Colonic mucosa (tissue), 4 donors: ENCODE data around the gene AMN. TPM values are rescaled to one million over a fixed set of nuclear protein-coding genes. Genes with fewer than 3 reads are reported as not detected.

ENCODE experiments used
- DNase-seq: peaks from one replicate; pipeline ENCODE4 v3.0.0-alpha.2; 2020
- H3K27ac ChIP-seq: fragments of 200-600 bp; one replicate; pipeline ENCODE4 v1.8.0; 2021
- H3K27me3 ChIP-seq: fragments of 200-600 bp; one replicate; pipeline ENCODE4 v1.8.0; 2021
- H3K36me3 ChIP-seq: fragments of 200-600 bp; one replicate; pipeline ENCODE4 v1.8.0; 2021
- H3K4me1 ChIP-seq: fragments of 200-600 bp; one replicate; pipeline ENCODE4 v1.8.0; 2021; ENCODE audit warnings: mild to moderate bottlenecking
- H3K4me3 ChIP-seq: fragments of 200-600 bp; one replicate; pipeline ENCODE4 v1.8.0; 2021
- H3K9ac ChIP-seq, 2 donors: one replicate each; pipeline ENCODE4 v1.7.0; 2013; ENCODE audit warnings: control low read depth in 2 of 2, low read depth in 2 of 2, low read length in 2 of 2
- H3K9me3 ChIP-seq: fragments of 200-600 bp; one replicate; pipeline ENCODE4 v1.8.0; 2021
- intact Hi-C: fragments of 100-400 bp; cut with DNase I; formaldehyde crosslinking; loops from one replicate; pipeline ENCODE4 v1.14.1; 2022
- total RNA-seq, 2 donors: library from RNA; stranded (reverse); fragmentation: NEBNext Ultra II Directional in 1 of 2; extraction: Animal tissue kit (Norgen Biotek cat#: 25700) in 1 of 2; gene quantifications; one replicate each; pipeline ENCODE4 v1.2.1, GENCODE V29; 2021
- TF ChIP-seq, protein P1 (sequence below): fragments of 200-600 bp; IDR thresholded peaks from one replicate; pipeline ENCODE4 v1.8.0; 2022; ENCODE audit warnings: antibody characterized with exemption, mild to moderate bottlenecking
- donor health status: healthy.
- donor health status: DM: no; HTN: no; CAD: no.
- donor health status: DM: no; HTN: no; CAD: no.

The AMN gene
- total RNA-seq, 2 donors from 2014 or later: 186 to 239 TPM

- Histone ChIP-seq H3K36me3 (no peaks in the 10 kb centered on the region), H3K9ac (no peak overlapping the region), H3K27me3 (no peaks in the 10 kb centered on the region), H3K27ac (no peak overlapping the region), H3K9me3 (no peaks in the 10 kb centered on the region), H3K4me1 (no peaks in the 10 kb centered on the region), H3K4me3 (no peak overlapping the region)
- TF ChIP-seq, protein P1, sequence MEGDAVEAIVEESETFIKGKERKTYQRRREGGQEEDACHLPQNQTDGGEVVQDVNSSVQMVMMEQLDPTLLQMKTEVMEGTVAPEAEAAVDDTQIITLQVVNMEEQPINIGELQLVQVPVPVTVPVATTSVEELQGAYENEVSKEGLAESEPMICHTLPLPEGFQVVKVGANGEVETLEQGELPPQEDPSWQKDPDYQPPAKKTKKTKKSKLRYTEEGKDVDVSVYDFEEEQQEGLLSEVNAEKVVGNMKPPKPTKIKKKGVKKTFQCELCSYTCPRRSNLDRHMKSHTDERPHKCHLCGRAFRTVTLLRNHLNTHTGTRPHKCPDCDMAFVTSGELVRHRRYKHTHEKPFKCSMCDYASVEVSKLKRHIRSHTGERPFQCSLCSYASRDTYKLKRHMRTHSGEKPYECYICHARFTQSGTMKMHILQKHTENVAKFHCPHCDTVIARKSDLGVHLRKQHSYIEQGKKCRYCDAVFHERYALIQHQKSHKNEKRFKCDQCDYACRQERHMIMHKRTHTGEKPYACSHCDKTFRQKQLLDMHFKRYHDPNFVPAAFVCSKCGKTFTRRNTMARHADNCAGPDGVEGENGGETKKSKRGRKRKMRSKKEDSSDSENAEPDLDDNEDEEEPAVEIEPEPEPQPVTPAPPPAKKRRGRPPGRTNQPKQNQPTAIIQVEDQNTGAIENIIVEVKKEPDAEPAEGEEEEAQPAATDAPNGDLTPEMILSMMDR: no peak
- DNase-seq: no peak
- intact Hi-C loops: loop anchor here (5.0 kb wide), 2 partner anchors 138 to 218 kb away; partner anchors contain the start of gene TRAF3
Observed at GRCh38 chr14:102915292-102916110, 7.0 kb upstream of the AMN start.

DNA sequence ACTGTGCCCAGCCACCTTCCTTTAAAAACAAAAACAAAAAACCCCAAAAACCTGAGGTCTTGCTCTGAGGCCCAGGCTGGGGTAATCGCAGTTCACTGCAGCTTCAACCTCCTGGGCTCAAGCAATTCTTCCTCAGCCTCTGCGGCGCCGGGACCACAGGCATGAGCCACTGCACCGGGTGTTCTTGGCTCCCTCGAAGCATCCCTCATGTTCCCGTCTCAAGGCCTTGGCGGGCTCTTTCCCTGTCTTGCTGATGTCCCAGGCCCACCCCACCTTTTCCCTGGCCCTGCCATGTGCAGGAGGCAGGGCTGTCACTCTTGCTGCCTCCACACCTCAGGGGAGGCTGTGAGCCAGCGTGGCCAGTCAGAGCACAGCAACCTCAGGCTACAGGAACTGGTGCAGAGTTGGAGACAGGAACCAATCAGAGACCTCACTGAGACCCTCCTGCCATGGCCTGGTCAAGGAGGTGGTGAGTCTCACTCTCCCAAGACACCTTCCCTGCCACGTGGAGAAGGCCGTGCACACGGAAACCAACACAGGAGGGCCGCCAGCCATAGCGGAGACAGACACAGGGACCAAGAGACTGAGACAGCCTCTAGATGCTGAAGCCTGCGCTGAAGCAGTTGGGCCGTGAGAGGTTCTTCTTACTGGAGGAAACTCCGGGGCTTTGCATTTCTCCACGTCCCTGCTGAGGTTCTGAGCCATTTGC is 6.0 kb upstream of the AMN start:
- TF ChIP-seq, protein P1: no peak
- Histone ChIP-seq H3K4me3 (no peak overlapping the region), H3K27ac (no peak overlapping the region), H3K36me3 (no peaks in the 10 kb centered on the region), H3K4me1 (no peaks in the 10 kb centered on the region), H3K9me3 (no peaks in the 10 kb centered on the region), H3K27me3 (no peaks in the 10 kb centered on the region), H3K9ac (no peak overlapping the region)
- no peak for DNase-seq
- intact Hi-C loops: loop anchor here (5.0 kb wide), 2 partner anchors 139 to 219 kb away; partner anchors contain the start of gene TRAF3

DNA sequence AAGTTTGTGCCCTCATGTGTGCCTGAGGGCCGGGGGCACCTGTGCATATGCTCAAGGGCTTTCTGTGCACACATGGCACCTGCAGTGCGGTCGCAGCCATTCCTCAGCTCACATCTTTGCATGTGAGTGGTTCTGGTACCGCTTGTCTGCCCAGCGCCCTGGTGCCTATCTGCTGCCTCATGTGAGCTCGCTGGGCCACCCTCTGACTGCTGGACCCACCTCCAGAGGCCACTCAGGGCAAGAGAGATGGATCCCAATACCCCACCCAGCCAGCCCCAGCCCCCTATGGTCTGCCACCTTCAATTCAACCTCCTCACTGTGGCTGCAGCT is 5.4 kb upstream of the AMN start:
- no peaks in the 10 kb centered on the region for H3K9me3 ChIP-seq

GRCh38 chr14:102917469-102918211 is 4.8 kb upstream of the AMN start:
- peak; percentile 77 for DNase-seq
- intact Hi-C loops: loop anchor here (5.0 kb wide), 2 partner anchors 140 to 220 kb away; partner anchors contain the start of gene TRAF3
- Histone ChIP-seq H3K4me1 (no peaks in the 10 kb centered on the region), H3K4me3 (no peak overlapping the region), H3K9ac (peak overlapping the region in 1 of 2 donors; percentile 24), H3K9me3 (no peaks in the 10 kb centered on the region), H3K27me3 (no peaks in the 10 kb centered on the region), H3K36me3 (no peaks in the 10 kb centered on the region), H3K27ac (no peak overlapping the region)
- TF ChIP-seq, protein P1: peak; percentile 56

More for the DNA sequence above, 5.4 kb upstream of the AMN start:
- no peak for DNase-seq
- no peaks in the 10 kb centered on the region for H3K36me3 ChIP-seq
- no peak overlapping the region for H3K27ac ChIP-seq
- intact Hi-C loops: loop anchor here (5.0 kb wide), 2 partner anchors 140 to 220 kb away; partner anchors contain the start of gene TRAF3
- no peak overlapping the region for H3K4me3 ChIP-seq
- TF ChIP-seq, protein P1: no peak
- H3K27me3 ChIP-seq: no peaks in the 10 kb centered on the region
- H3K9ac ChIP-seq: no peak overlapping the region
- no peaks in the 10 kb centered on the region for H3K4me1 ChIP-seq

DNA sequence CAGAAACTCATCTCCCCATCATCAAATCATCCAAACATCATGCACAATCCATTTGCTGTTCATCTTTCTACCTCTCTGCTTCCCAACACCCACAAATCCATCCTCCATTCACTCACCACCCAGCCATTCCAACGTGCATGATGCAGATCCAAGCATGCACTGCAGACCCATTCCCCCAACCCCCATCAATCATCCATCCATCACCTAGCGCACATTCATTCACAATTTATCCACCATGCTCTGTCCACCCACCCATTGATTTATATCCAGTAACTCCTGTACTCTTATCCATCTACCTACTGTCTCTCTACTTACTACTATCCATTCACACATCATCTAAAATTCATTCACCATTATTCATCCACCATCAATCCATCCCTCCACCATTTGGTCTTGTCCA is 4.0 kb upstream of the AMN start:
- Histone ChIP-seq H3K36me3 (no peaks in the 10 kb centered on the region), H3K9ac (no peak overlapping the region), H3K27me3 (no peaks in the 10 kb centered on the region), H3K4me1 (no peaks in the 10 kb centered on the region), H3K27ac (no peak overlapping the region), H3K9me3 (no peaks in the 10 kb centered on the region), H3K4me3 (no peak overlapping the region)
- DNase-seq: no peak
- intact Hi-C loops: loop anchor here (5.0 kb wide), 2 partner anchors 141 to 221 kb away; partner anchors contain the start of gene TRAF3
- TF ChIP-seq, protein P1: no peak
